Right renal cortex interstitium (tissue), 3 donors: ENCODE measurements around the gene PRDM1. TPM values are rescaled to one million over a fixed set of nuclear protein-coding genes. Genes with fewer than 3 reads are reported as not detected.
A peak's percentile ranks its signal among the peaks of the same experiment; 100 is the strongest.

ENCODE experiments used
- DNase-seq, 3 donors: peaks; one replicate each; pipeline ENCODE4 v3.0.0-alpha.2; 2013; ENCODE audit warnings: low read depth in 3 of 3, low spot score in 2 of 3
- polyA plus RNA-seq, 3 donors: library from polyadenylated mRNA; unstranded; fragments of 120-200 nt; gene quantifications; one replicate each; pipeline ENCODE4 v1.2.1, GENCODE V29; 2013; ENCODE audit not compliant: insufficient read length in 3 of 3

PRDM1 gene
- polyA plus RNA-seq, 3 donors, result 2.6 to 3.4 (median 3.0) TPM

- peak in 1 of 3 donors; percentile 71 for DNase-seq
Measured at GRCh38 chr6:106069478-106069877, 16.7 kb upstream of the PRDM1 start.

GRCh38 chr6:106070636-106071035 lies 15.5 kb upstream of the PRDM1 start:
- no peak for DNase-seq

- no peak for DNase-seq
Measured at GRCh38 chr6:106072501-106073090, 13.5 kb upstream of the PRDM1 start.

GRCh38 chr6:106074146-106074545 lies 12.0 kb upstream of the PRDM1 start:
- DNase-seq, result no peak

GRCh38 chr6:106076139-106076538 lies 10.0 kb upstream of the PRDM1 start:
- no peak for DNase-seq

GRCh38 chr6:106077170-106077569 lies 9.0 kb upstream of the PRDM1 start:
- no peak for DNase-seq

GRCh38 chr6:106077881-106078280 lies 8.3 kb upstream of the PRDM1 start:
- DNase-seq, result no peak

- no peak for DNase-seq
Measured at GRCh38 chr6:106079961-106080762, 6.0 kb upstream of the PRDM1 start.

- no peak for DNase-seq
Measured at GRCh38 chr6:106080763-106081095, 5.4 kb upstream of the PRDM1 start.

- DNase-seq, result no peak
Measured at GRCh38 chr6:106081715-106082114, 4.4 kb upstream of the PRDM1 start.

GRCh38 chr6:106082735-106083398 lies 3.3 kb upstream of the PRDM1 start:
- no peak for DNase-seq

GRCh38 chr6:106083618-106084017 lies 2.5 kb upstream of the PRDM1 start:
- no peak for DNase-seq

GRCh38 chr6:106084106-106084988 lies 1.8 kb upstream of the PRDM1 start:
- DNase-seq, result no peak

GRCh38 chr6:106084989-106085691 lies 996 bp upstream of the PRDM1 start:
- no peak for DNase-seq

- no peak for DNase-seq
Measured at GRCh38 chr6:106085692-106085983, 498 bp upstream of the PRDM1 start.

- DNase-seq, result no peak
Measured at GRCh38 chr6:106086814-106087175, 659 bp downstream of the PRDM1 start.

- no peak for DNase-seq
Measured at GRCh38 chr6:106087548-106088325, 1.6 kb downstream of the PRDM1 start.

- DNase-seq, result no peak
Measured at GRCh38 chr6:106090001-106090400, 3.9 kb downstream of the PRDM1 start.

GRCh38 chr6:106092279-106092678 lies 6.1 kb downstream of the PRDM1 start:
- DNase-seq, result no peak
